Stimulated activated CD8-positive, alpha-beta memory T cell treated with anti-CD3 and anti-CD28 coated beads, Interleukin-15, amount 100 ng/mL, for 24 hours (primary cell): ENCODE results near the gene SAMD4B.
"Not testable (repeated sequence)": the region's sequence is repeated elsewhere in the genome, so short reads cannot be mapped to it uniquely, and the experiment has no call there.

ENCODE experiments used
- DNase-seq: peaks from one replicate; pipeline ENCODE4 v3.0.0-alpha.2; 2020; ENCODE audit warnings: low read depth

The SAMD4B gene

GRCh38 chr19:39310558-39311311 lies 31.5 kb upstream of the SAMD4B start:
- DNase-seq = no peak

DNA sequence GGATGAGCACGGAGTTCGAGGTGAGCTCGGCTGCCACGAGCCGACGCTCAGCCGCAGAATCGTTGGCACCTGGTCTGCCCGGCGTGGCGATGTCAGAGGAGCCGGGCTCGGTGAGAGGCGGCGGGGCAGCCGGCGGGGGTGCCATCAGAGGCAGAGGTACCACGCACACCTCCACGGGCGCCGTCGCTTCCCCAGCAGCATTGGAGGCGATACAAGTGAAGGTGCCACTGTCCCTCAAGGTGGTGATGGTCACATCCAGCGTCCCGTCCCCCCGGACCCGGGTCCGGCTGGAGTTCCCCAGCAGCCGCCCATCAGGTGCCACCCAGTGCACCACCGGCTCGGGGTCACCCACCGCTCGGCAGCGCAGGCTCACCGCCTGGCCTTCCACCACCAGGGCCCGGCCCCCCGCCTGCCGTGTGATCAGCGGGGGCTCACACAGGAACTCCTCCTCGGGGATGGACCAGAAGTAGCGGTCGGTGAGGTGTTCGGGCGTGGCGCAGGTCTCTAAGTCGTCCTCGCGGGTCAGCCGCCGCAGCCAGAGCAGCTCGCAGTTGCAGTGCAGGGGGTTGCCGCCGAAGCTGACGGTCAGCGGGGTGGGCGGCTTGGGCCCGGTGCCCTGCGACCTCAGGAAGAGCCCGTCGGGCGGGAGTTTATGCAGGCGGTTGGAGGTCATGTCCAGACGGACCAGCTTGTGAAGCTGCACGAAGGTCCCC lies 28.0 kb upstream of the SAMD4B start:
- DNase-seq = no peak

DNA sequence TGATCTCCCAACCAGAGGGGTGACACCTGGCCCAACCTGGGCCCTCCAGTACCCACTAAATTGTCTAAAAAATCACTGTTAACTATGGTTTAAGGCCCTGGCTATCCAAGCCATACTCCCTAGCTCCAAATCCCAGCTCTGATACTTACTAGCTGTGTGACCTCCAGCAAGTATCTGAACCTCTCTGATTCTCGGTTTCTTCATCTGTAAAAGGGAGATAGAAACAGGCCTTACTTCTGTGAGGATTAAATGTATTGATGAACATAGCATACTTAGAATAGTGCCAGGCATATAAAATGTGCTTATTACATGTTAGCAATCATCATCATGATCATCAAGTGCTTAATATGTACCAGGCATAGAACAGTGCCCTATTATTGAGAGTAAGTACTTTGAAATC lies 26.3 kb upstream of the SAMD4B start:
- no peak for DNase-seq

GRCh38 chr19:39316627-39317321 lies 25.4 kb upstream of the SAMD4B start:
- no peak for DNase-seq

- DNase-seq = no peak
These were observed 24.7 kb upstream of the SAMD4B start for GRCh38 chr19:39317476-39317875.

GRCh38 chr19:39318071-39318470 lies 24.1 kb upstream of the SAMD4B start:
- DNase-seq = no peak

DNA sequence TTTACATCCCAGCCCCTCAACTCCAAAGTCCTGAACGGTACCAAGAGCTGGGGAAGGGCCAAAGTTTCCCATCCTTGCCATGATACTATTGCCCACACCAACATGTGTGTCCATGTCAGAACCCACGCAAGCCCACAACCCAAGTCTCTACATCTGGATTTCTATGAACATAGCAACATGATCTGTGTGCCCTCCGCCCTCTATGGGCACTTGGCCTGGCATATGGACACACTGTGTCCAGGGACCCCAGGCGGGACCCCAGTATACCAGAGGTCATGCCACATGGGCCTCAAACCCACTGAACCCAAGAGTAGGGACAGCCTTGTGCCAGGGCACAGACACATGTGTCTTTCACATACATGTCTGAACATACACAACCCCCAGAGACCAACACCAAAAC lies 23.5 kb upstream of the SAMD4B start:
- DNase-seq = no peak

DNA sequence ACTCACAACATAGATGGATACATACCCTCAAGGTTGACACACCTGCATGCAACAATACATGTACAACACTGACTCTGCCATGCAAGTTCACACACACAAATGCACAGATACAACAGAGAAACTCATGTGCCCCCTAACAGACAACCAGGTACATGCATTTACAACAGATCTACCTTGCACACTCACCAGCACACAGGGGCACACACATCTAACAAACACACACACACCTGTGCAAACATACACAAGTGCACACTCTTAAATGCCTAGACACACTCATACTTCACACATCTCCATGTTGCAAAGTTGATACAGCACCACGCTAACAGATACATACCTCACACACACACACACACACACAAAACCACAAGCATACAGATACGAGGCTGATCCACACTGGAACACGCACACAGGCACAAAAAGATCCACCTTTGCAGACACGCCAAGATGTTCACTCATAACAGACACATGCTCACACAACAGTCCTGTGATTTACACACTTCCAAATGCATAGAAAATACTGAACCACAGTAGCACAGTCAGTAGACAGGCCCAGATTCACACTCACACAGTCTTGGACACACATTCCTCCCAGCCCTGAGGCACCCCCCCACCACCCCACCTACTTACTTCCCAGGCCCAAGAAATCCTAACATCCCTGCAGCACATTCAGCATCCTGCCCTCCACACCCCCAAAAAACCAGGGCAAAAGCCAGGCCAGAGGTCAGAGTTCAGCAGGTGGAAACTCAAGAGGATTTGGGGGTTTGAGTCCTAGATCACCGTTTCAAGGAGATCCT lies 22.9 kb upstream of the SAMD4B start:
- no peak for DNase-seq

- DNase-seq = no peak
These were observed 22.4 kb upstream of the SAMD4B start for GRCh38 chr19:39319892-39320248.

- DNase-seq = no peak
These were observed 20.9 kb upstream of the SAMD4B start for GRCh38 chr19:39321117-39321831.

DNA sequence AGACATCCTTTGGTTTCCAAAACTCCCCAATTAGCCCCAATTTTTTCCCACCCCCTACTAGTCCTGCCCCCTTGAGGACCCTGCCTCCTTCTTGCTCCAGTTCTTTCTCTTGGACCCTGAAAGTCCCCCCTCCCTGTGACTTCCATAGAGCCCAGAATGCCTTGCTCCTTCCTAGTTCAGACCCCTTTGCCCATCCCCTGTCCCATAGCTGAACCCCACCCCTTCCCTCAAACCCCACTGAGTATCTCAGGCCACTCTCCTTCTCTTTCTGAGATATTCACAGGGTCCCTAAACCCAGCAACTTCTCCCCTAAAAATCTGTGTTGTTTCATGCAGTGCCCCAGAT lies 20.4 kb upstream of the SAMD4B start:
- DNase-seq = no peak

- no peak for DNase-seq
These were observed 17.9 kb upstream of the SAMD4B start for GRCh38 chr19:39324242-39324842.

- no peak for DNase-seq
These were observed 16.2 kb upstream of the SAMD4B start for GRCh38 chr19:39325778-39326665.

GRCh38 chr19:39327363-39328045 lies 14.7 kb upstream of the SAMD4B start:
- no peak for DNase-seq

DNA sequence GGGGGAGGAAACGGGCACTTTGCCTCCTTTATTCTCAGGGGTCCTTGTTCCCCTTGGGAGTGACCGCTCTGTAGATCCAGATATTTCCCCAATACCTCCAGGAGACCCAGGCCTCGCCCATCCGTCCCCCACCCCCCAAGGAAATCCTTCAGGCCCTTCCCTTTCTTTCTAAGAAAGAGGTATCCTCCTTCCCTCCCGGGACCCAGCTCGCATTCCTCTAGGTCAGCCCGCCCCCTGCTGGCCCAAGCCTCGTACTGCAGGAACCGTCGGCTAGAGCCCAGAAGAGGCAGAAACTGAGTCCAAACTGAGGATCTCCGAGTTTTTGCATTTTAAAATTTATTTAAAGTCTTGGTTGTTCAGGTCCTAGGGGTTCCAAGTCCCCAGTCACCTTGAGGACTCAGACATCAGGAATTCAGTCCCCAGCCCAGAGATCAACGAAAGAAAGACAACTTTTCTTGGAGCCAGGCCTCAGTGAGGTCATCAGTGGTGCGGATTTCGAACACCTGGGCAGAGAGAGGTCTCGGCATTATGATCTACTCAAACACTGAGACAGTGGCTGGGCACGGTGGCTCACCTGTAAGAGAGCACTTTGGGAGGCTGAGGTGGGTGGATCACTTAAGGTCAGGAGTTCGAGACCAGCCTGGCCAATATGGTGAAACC lies 14.0 kb upstream of the SAMD4B start:
- peak; percentile 79 for DNase-seq

- no peak for DNase-seq
These were observed 12.3 kb upstream of the SAMD4B start for GRCh38 chr19:39329948-39330347.

- no peak for DNase-seq
These were observed 9.9 kb upstream of the SAMD4B start for GRCh38 chr19:39332293-39332692.

GRCh38 chr19:39332738-39333137 lies 9.5 kb upstream of the SAMD4B start:
- not testable (repeated sequence) for DNase-seq

- DNase-seq = no peak
These were observed 8.7 kb upstream of the SAMD4B start for GRCh38 chr19:39333507-39333906.
